GM19468 (cell line): Measurements from ENCODE around the gene CYS1.

Source experiments
- ATAC-seq: cut with Tn5 transposase; IDR thresholded peaks from one replicate; pipeline ENCODE4 v1.9.1; 2021; ENCODE audit warnings: mild to moderate bottlenecking, moderate library complexity, moderate number of reproducible peaks; ENCODE audit not compliant: unreplicated experiment; ENCODE audit errors: extremely low read depth

The CYS1 gene

DNA sequence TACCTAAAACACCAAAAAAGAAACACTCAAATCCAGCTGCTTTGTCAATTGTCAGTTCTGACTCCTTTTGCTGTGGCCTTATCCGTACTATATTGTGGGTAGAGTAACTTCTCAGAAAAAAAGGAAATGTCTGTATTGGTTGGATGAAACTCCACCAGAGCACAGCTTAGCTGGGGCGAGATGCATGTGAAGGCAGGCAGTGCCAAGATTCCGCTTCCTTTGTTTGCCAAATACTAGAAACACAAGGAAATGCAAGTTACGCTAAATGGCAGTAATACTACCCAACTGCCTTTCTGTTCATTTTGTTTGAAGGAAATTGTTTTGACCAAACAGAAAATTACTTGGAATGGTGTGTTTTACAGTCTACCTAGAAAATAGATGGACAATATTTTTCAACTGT lies 26.9 kb downstream of the CYS1 start:
- ATAC-seq = no peak

DNA sequence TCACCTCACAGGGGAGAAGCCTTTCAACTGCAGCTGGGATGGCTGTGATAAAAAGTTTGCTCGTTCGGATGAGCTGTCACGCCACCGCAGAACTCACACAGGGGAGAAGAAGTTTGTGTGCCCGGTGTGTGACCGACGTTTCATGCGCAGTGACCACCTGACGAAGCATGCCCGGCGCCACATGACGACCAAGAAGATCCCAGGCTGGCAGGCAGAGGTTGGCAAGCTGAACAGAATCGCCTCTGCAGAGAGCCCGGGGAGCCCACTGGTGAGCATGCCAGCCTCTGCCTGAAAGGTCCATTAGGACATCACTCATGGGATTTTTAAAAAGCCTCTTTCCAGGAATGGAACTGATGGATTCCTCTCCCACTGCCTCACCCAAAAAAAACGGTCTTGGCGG lies 28.0 kb downstream of the CYS1 start:
- no peak for ATAC-seq

DNA sequence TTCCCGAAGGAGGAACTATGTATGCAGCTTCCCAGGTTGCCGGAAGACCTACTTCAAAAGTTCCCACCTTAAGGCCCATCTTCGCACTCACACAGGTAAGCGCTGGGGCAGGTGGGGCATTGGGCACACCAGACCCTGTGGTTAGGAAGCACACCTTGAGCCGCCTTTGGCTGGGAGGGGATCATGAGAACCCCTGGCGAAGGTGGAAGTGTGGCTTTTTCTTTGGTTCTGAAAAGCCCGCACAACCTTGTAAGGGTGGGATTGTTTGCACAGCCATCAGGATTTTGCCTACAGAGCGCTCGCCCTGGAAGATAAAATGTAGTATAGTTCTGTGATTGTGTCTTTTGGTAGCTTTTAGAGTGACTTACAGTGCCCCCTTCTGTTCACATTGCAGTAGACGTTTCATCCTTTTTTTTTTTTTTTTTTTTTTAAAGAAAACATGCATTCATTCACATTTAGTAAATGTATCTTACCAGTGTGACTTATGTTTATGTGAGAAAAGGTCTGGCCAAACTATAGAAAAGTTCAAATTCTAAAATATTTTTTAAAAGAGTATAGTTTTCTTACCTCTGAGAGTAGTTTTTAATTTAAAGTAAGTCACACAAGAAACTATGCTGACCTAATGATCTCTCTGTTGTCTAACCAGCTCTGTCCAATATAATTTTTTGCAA lies 31.6 kb downstream of the CYS1 start:
- ATAC-seq = no peak

DNA sequence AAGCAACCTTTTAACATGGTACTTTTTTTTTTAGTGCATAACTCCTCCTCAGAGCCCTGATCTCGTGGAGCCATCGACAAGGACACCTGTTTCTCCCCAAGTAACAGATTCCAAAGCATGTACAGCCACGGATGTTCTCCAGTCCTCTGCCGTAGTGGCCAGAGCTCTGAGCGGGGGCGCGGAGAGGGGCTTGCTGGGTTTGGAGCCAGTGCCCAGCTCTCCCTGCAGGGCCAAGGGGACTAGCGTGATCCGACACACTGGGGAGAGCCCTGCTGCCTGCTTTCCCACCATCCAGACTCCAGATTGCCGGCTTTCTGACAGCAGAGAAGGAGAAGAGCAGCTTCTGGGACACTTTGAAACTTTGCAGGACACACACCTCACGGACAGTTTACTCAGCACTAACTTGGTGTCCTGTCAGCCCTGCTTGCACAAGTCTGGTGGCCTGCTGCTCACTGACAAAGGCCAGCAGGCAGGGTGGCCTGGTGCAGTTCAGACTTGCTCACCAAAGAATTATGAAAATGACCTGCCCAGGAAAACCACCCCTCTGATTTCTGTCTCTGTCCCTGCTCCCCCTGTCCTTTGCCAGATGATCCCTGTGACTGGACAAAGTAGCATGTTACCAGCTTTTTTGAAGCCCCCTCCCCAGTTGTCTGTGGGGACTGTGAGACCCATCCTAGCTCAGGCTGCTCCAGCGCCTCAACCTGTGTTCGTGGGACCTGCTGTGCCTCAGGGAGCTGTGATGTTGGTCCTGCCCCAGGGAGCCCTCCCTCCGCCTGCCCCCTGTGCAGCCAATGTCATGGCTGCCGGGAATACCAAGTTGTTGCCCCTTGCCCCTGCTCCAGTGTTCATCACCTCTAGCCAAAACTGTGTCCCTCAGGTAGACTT lies 32.4 kb downstream of the CYS1 start:
- ATAC-seq = no peak

DNA sequence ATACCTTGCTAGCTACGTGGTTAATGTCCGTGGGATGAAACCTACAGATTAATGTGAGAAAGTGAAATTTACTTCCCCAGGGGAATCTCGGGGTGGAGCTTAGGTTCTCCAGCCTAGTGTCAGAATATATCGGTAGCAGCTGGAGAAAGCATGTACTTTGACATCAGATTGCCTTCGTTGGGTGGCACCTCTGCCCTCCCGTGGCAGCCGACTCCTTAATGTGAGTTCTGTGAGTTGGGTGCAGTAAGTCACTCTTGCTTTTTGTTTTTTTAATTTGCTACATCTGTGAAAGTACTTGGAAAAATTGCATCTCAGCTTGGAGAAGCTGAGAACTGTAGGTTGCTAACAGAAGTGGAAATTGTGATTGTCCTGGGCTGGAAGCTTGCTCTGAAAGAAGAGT lies 33.3 kb downstream of the CYS1 start:
- no peak for ATAC-seq

DNA sequence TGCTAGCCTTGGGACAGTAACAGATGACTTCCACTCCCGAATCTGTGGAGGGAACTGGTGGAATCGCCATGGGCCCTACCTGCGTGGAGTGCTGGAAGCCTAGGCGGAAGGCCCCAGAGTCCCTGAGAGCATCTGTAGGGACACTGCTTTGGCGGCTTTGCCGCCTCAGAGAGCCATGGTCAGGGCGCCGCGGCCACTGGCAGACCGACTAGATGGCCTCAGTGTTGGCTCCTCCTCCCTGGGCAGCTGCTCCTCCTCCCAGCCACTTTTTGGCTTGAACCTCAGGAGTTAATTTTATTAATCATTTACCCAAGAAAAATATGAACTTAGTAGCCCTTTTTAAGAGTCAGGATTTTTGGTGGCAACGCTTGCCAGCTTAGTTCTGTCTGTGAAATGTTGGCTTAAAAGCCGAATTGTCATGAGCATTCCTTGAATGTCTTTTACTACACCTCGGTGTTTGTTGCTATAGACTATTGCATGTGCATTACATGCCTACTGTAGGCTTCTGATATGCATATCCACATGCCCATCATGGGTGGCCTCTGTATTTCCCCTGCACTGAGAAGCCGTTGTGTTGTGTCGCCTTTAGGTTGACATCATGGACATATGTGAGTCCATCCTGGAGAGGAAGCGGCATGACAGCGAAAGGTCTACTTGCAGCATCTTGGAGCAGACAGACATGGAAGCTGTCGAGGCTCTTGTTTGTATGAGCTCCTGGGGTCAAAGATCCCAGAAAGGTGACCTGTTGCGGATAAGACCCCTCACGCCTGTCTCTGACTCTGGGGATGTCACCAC lies 34.5 kb downstream of the CYS1 start:
- no peak for ATAC-seq

DNA sequence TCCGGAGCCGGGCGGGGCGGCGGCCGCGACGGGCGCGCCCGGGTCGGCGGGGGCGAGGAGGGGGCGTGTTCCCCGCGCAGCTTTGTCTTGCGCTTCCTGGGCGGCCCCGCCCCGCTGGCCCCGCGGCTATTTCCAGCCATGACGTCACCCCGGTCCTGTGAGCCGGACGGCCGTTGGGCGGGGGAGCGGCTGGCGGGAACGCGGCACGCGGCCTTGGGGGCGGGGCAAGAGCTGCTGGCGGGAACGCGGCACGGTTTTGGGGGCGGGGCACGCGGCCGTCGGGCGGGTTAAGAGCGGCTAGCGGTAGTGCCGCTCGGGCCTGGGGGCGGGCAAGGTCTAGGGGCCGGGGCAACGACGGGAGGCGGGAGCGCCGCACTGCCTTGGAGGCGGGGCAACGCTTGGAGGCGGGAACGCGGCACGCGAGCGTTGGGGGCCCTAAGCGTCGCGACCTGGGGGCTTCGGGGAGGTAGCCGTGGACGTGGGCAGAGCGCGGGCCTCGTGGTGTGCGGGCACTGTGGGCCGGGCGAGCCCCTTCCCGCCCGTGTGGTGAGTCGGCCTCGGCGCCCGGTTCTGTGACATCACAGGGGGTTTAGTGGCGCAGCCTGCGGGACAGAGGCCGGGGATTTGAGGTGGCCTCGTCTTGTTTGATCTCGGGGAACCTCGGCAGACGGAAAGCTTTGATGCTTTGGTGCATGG lies 36.2 kb downstream of the CYS1 start:
- peak; percentile 27 for ATAC-seq

DNA sequence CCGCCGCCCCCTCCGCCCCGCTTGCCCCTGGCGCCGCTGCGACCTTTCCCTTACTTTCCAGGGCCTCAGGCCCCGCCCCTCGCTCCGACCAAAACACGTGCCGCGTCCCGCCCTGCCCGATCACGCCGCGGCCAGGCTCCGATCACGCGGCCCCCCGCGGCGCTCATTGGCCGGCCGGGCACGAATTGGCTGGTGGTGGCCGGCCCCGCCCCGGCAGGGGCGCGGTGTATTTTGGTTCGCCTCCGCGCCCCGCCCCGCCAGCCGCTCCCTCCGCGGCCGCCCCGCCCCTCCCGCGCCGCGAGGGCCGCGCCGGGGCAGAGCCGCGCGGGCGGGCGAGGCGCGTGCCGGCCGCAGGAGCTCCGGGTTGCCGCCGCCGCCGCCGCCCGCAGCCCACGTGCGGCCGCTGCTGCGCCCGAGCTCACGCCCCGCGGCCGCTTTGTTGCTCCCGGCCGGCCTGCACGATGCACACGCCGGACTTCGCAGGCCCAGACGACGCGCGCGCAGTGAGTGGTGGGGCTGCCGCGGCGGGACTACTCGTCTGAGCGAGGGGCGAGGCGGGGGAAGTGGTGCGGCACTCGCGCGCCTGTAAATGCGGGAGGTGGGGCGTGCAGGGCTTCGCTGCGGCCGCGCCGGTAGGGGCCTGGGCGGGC lies 36.8 kb downstream of the CYS1 start, which contains the start of gene KLF11:
Gene KLF11 (plus strand): TSS at position 295 of the 650 bp plus-strand sequence. CDS start 167 bp downstream, at position 462.
- ATAC-seq = peak; percentile 58

DNA sequence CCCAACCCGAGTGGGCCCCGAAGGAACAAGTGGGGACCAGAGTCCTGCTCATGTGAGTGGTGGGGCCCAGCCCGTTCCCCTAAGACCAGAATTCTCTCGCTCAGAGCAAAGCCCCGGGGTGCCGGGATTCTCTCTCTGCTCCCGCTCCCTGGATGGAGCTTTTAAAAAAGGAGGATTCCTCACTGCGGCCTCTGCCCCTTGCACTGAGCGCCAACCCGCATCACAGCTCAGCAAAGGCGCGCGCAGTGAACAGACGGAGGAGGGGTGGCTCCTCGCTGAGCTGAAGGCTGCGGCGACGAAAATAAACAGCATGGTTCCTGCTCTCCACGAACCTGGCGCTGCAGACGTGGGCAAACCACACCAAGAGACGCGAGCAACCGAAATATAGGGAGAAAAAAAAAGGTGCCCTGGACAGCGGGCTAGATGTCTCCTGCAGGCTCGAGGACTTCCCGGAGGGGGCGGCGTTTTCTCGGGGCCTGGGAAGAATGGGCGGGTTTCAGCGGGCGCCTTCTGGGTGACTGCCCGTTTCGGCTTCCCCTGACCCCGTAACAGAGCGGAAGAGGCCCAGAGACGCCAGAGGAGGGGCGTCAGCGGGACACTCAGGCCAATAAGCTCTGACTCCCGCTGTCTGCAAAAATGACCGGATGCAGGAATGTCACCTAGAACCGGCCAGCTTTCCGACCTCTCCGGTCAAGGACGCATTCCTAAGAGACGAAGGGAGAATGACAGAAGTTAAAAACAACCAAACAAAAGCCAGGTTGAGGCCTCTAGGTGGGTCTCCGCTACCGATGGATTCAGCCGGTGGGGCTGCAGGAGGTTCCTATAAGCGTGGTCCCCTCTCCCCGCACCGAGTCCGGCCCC lies 37.7 kb downstream of the CYS1 start:
- no peak for ATAC-seq

DNA sequence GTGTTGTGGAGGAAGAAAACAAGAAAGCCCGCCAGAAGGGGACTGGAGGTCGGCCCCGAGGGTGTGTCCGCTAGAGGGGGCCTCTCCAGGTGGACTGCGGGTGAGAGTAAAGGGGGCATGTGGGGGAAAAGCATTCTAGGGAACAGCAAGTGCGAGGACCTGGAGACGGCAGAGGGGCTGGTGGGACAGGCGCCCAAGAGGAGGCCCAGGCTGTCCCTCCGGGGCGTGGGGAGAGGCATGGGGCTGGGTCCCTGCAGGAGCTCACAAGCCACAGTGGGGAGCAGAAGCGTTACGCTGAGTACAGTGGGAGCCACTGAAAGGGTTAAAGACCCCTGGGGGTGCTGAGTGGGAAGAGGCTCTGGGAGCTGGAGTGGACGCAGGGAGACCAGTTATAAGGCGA lies 38.5 kb downstream of the CYS1 start:
- no peak for ATAC-seq

DNA sequence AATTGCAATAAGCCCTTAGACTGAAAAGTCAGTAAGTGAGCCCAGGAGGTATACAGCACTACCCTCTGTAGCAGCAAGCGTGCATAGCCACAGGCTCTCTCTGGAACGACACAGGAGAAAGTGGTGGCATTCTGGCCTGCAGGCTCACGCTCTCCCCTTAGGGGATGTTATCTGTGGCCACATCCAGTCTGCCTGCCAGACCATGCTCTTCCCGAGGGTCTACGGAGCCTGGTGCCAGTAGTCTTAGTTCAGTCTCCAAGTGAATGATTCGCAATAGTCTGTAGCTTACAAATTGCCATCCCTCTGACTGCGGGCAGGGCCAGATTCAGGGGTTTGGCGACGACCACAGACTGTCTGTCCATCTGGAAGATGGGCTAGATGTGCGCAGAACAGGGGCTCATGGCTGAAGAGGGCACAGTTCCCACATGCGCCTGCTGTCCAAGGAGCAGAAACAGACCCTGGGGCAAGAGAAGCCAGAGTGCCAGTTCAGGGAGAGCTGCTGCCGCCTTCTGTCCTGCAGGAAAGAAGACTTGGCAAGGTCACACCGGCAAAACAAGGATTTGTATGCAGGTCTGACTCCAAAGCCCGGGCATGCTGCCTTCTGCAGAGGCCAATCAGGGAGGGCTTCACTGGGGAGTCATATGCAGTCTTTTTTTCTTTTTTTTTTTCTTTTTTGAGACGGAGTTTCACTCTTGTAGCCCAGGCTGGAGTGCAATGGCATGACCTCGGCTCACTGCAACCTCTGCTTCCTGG lies 40.4 kb downstream of the CYS1 start:
- ATAC-seq = no peak

DNA sequence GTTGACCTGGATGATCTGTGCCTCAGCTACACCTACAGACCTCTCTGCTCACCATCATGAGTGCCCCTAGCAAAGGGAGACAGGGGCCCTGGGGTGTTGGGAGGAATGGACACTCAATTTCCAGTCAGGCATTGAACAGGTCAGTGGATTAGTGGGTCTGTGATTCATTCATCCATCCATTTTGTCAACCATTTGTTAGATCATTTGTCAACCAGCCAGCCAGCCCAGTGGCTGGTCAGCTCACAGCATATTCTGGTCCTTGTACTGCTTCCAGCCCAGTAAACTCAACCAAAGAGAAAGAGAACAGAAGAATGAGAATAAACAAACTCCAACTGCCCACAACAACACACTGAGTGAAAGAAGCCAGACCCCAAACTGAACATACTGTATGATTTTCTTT lies 41.5 kb downstream of the CYS1 start:
- ATAC-seq = no peak

DNA sequence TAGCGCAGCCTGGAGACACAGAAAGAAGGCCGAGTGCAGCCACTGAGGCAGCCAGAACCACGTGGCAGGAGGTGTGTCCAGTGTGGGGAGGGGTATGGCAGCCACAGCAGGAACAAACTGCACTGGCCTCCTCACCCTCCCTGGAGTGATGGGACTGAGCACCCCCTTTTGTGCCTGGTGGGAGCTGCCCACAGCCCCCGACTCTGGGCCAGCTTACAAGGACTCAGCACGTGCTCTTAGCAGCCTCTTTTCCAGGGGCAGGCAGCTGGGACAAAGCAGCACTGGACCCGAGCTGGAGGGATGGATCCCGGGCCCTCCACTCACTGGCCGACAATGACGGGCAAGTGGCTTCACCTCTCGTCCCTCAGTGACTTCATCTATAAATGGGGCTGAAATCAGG lies 42.1 kb downstream of the CYS1 start:
- ATAC-seq = no peak

DNA sequence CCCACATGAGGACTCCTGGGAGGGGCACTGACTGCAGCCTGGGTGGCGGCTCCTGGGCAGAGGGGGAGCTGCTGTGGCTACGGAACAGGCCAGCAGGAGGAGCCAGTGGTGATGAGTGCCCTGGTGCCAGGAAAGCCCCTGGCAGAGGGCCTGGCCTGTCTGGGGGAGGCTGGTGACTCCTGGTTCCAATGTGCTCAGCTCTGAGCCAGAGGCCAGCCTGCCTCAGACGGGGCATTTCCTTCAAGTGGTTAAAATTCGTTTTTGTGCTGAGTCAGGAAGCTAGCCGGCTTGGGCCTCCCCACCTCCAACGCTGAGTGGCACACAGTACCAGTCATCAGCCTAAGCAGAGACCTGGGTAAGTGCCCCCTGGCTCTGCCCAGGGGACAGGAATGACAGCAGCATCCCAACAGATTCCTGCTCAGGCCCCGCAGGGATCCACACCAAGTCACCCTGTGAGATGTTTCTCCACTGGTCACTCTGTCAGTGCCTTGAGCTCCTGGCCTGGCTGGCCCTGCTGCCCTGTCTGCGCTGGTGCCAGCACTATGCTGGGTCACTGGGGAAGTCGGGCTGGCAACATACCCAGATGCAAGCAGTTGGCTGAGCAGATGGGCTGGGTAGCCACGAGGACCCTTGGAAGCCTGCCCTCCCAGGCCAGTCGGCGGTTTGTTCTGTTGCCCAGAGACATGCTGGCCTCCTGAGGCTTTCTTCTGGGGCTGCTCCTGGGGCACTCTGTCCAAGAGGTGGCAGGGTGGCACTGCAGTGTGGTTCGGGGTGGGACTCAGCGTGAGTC lies 43.9 kb downstream of the CYS1 start:
- peak; percentile 51 for ATAC-seq

DNA sequence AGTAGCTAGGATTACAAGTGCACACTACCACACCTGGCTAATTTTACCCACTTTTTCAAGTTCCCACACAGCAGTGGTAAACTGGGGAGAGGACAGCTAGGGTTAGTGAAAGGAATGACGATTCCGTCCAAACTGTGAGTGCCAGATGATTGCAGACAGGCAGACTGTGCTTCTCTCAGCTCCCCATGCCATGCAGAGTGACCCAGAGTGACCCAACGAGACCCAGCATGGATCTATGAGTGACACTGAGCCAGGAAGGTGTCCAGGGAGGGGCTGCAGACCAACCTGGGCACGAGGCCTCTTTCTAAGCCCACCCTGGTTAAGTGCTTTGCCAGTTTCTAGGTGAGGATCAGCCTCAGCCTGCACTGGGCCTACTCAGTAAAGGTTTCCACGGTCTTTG lies 44.6 kb downstream of the CYS1 start:
- ATAC-seq = no peak

DNA sequence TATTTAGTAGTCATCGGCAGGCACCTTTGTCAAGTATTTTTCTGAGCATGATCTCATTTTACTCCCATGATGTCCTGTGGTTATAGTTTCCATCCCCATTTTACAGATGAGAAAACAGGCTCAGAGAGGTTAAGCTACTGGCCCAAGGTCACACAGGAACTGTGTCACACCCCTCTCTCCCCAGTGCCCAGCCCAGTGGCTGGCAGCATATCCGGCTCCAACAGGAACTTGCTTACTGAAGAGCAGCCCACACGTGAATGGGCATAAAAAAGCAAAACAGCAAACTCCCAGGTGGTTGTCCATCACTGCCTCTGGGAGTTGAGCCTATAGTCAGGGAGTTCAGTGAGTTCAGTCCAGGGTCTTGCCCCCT lies 45.2 kb downstream of the CYS1 start:
- ATAC-seq = no peak

DNA sequence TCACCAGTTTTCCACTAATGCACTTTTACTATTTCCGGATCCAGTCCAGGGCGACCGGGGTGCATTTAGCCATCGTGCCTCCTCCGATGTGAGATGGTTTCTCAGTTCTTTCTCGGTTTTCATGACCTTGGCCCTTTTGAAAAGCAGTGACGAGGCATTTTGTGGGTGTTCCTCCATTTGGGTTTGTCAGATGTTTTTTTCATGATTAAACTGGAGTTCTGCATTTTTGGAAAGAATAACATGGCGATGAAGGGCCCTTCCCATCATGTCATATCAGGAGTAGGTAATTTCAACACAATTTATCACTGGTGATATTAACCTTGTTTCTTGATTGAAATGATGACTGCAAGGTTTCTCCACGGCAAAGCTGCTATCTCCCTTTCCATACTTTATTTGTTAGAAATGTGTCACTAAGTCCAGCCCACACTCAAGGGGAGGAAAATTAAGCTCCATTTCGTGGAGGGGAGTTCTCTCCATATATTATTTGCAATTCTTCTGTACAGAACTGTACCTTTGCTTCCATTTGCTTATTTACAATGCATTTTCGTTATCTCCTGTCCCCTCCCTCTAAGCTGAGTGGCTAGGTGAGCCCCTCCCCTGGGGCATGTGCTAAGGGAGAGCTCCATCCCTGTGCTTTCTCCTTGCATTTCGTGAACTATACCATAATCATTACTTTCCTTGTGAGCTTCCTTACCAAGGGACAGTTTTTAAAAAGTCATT lies 45.7 kb downstream of the CYS1 start:
- no peak for ATAC-seq
